Measurements from ENCODE around the gene ITSN2.

Gene ITSN2

GRCh38 chr2:24328010-24328409 lies 32.3 kb downstream of the ITSN2 start:
- H3K4me3 ChIP-seq (ENCODE audit: control insufficient read depth, low read depth, low read length) = no peak overlapping the region
- no peak for DNase-seq (ENCODE audit: low read depth)

GRCh38 chr2:24317491-24317920 lies 42.8 kb downstream of the ITSN2 start:
- DNase-seq (ENCODE audit: low read depth) = no peak
- no peak overlapping the region for H3K4me3 ChIP-seq (ENCODE audit: control insufficient read depth, low read depth, low read length)
- TF ChIP-seq CTCF (conservative IDR thresholded peaks at IDR 0.05; ENCODE audit: control insufficient read depth, insufficient read depth, low read depth, low read length) = no peak

More at GRCh38 chr2:24328010-24328409, 32.3 kb downstream of the ITSN2 start:
- TF ChIP-seq CTCF (conservative IDR thresholded peaks at IDR 0.05; ENCODE audit: control insufficient read depth, insufficient read depth, low read depth, low read length) = no peak

GRCh38 chr2:24315669-24316068 lies 44.7 kb downstream of the ITSN2 start:
- DNase-seq (ENCODE audit: low read depth) = no peak
- no peak overlapping the region for H3K4me3 ChIP-seq (ENCODE audit: control insufficient read depth, low read depth, low read length)
- no peak for TF ChIP-seq CTCF (conservative IDR thresholded peaks at IDR 0.05; ENCODE audit: control insufficient read depth, insufficient read depth, low read depth, low read length)

GRCh38 chr2:24313744-24314632 lies 46.3 kb downstream of the ITSN2 start:
- DNase-seq (ENCODE audit: low read depth) = peak; percentile 48
- TF ChIP-seq CTCF (conservative IDR thresholded peaks at IDR 0.05; ENCODE audit: control insufficient read depth, insufficient read depth, low read depth, low read length) = no peak
- H3K4me3 ChIP-seq (ENCODE audit: control insufficient read depth, low read depth, low read length) = no peak overlapping the region

GRCh38 chr2:24307961-24308360 lies 52.4 kb downstream of the ITSN2 start:
- H3K4me3 ChIP-seq (ENCODE audit: control insufficient read depth, low read depth, low read length) = no peak overlapping the region
- peak; percentile 76 for DNase-seq (ENCODE audit: low read depth)
- no peak for TF ChIP-seq CTCF (conservative IDR thresholded peaks at IDR 0.05; ENCODE audit: control insufficient read depth, insufficient read depth, low read depth, low read length)

GRCh38 chr2:24304631-24305030 lies 55.7 kb downstream of the ITSN2 start:
- no peak overlapping the region for H3K4me3 ChIP-seq (ENCODE audit: control insufficient read depth, low read depth, low read length)
- DNase-seq (ENCODE audit: low read depth) = peak; percentile 62
- no peak for TF ChIP-seq CTCF (conservative IDR thresholded peaks at IDR 0.05; ENCODE audit: control insufficient read depth, insufficient read depth, low read depth, low read length)

Measured in fibroblast of mammary gland (primary cell).